Liver (tissue), 9 donors: ENCODE results near the gene CD46. TPM values are rescaled to one million over a fixed set of nuclear protein-coding genes. Genes with fewer than 3 reads are reported as not detected.

Experiments
- DNase-seq: peaks from one replicate; pipeline ENCODE4 v3.0.0-alpha.2; 2017; ENCODE audit warnings: low spot score
- H3K27ac ChIP-seq, 2 donors: one replicate each; pipeline ENCODE4 v1.7.0; 2013; ENCODE audit warnings: inconsistent platforms in 2 of 2, low read length in 2 of 2, control low read depth in 1 of 2, low read depth in 1 of 2, mild to moderate bottlenecking in 1 of 2
- H3K27me3 ChIP-seq, 4 donors: one replicate each; pipeline versions ENCODE4 v1.6.1 to v1.7.0; 2013; ENCODE audit warnings: low read length in 3 of 4, inconsistent platforms in 1 of 4, mild to moderate bottlenecking in 1 of 4, moderate library complexity in 1 of 4; ENCODE audit not compliant: control insufficient read depth in 4 of 4, insufficient read depth in 4 of 4
- H3K36me3 ChIP-seq, 4 donors: one replicate each; pipeline versions ENCODE4 v1.6.1 to v1.7.0; 2013; ENCODE audit warnings: low read length in 3 of 4, mild to moderate bottlenecking in 3 of 4, low read depth in 1 of 4, moderate library complexity in 1 of 4; ENCODE audit not compliant: control insufficient read depth in 4 of 4, insufficient read depth in 3 of 4
- H3K4me1 ChIP-seq, 4 donors: one replicate each; pipeline versions ENCODE4 v1.6.1 to v1.7.0; 2013; ENCODE audit warnings: low read length in 3 of 4, mild to moderate bottlenecking in 3 of 4, moderate library complexity in 1 of 4; ENCODE audit not compliant: control insufficient read depth in 4 of 4, insufficient read depth in 4 of 4
- H3K4me3 ChIP-seq, 3 donors: one replicate each; pipeline versions ENCODE4 v1.6.1 to v1.7.0; 2013; ENCODE audit warnings: low read length in 3 of 3, control low read depth in 1 of 3, low read depth in 1 of 3, mild to moderate bottlenecking in 1 of 3
- H3K9ac ChIP-seq, 2 donors: one replicate each; pipeline ENCODE4 v1.7.0; 2013; ENCODE audit warnings: low read length in 2 of 2, mild to moderate bottlenecking in 2 of 2, moderate library complexity in 2 of 2, control low read depth in 1 of 2, low read depth in 1 of 2
- H3K9me3 ChIP-seq, 4 donors: one replicate each; pipeline versions ENCODE4 v1.6.1 to v1.7.0; 2013; ENCODE audit warnings: low read length in 3 of 4; ENCODE audit not compliant: control insufficient read depth in 4 of 4
- ATF3 ChIP-seq: IDR thresholded peaks from 2 replicates; pipeline ENCODE4 v1.6.1; 2016; ENCODE audit warnings: antibody characterized with exemption
- CTCF ChIP-seq: fragments of 150-350 bp; IDR thresholded peaks from 2 replicates; pipeline ENCODE4 v1.5.1; 2017; ENCODE audit warnings: improper control_type of control experiment, low read depth, low read length; ENCODE audit not compliant: missing input control
- EGR1 ChIP-seq, 2 donors: IDR thresholded peaks; 2 replicates each; pipeline ENCODE4 v1.6.1; 2016 to 2018; ENCODE audit warnings: antibody characterized with exemption in 2 of 2, low read depth in 2 of 2
- FOXA1 ChIP-seq: IDR thresholded peaks from 2 replicates; pipeline ENCODE4 v1.6.1; 2016; ENCODE audit warnings: antibody characterized with exemption
- FOXA2 ChIP-seq: IDR thresholded peaks from 2 replicates; pipeline ENCODE4 v1.6.1; 2016; ENCODE audit warnings: antibody characterized with exemption
- GABPA ChIP-seq, 2 donors: IDR thresholded peaks in 1 of 2; conservative IDR thresholded peaks in 1 of 2; 2 replicates each; pipeline ENCODE4 v1.6.1; 2016; ENCODE audit warnings: antibody characterized with exemption in 2 of 2, mild to moderate bottlenecking in 1 of 2, moderate library complexity in 1 of 2
- HNF4A ChIP-seq, 2 donors: conservative IDR thresholded peaks; 2 replicates each; pipeline ENCODE4 v1.6.1; 2016; ENCODE audit warnings: antibody characterized with exemption in 2 of 2, mild to moderate bottlenecking in 2 of 2
- HNF4G ChIP-seq: IDR thresholded peaks from 2 replicates; pipeline ENCODE4 v1.6.1; 2016; ENCODE audit warnings: antibody characterized with exemption
- JUND ChIP-seq, 2 donors: IDR thresholded peaks; 2 replicates each; pipeline ENCODE4 v1.6.1; 2016; ENCODE audit warnings: antibody characterized with exemption in 2 of 2
- MAX ChIP-seq: IDR thresholded peaks from 2 replicates; pipeline ENCODE4 v1.6.1; 2016; ENCODE audit warnings: antibody characterized with exemption
- NR2F2 ChIP-seq: IDR thresholded peaks from 2 replicates; pipeline ENCODE4 v1.6.1; 2016; ENCODE audit warnings: antibody characterized with exemption
- RAD21 ChIP-seq, 2 donors: IDR thresholded peaks; 2 replicates each; pipeline ENCODE4 v1.6.1; 2016; ENCODE audit warnings: antibody characterized with exemption in 2 of 2, mild to moderate bottlenecking in 2 of 2
- REST ChIP-seq: IDR thresholded peaks from 2 replicates; pipeline ENCODE4 v1.6.1; 2016; ENCODE audit warnings: antibody characterized with exemption, mild to moderate bottlenecking
- RXRA ChIP-seq, 2 donors: IDR thresholded peaks; 2 replicates each; pipeline ENCODE4 v1.6.1; 2017 to 2018; ENCODE audit warnings: antibody characterized with exemption in 2 of 2, mild to moderate bottlenecking in 1 of 2
- SP1 ChIP-seq: IDR thresholded peaks from 2 replicates; pipeline ENCODE4 v1.6.1; 2018; ENCODE audit warnings: antibody characterized with exemption, mild to moderate bottlenecking
- TAF1 ChIP-seq: conservative IDR thresholded peaks from 2 replicates; pipeline ENCODE4 v1.6.1; 2016; ENCODE audit warnings: antibody characterized with exemption, mild to moderate bottlenecking
- YY1 ChIP-seq: IDR thresholded peaks from 2 replicates; pipeline ENCODE4 v1.6.1; 2016; ENCODE audit warnings: antibody characterized with exemption, mild to moderate bottlenecking
- ZBTB33 ChIP-seq: IDR thresholded peaks from 2 replicates; pipeline ENCODE4 v1.6.1; 2016; ENCODE audit warnings: antibody characterized with exemption
- WGBS: extraction: QIAGEN DNeasy Blood & Tissue Kit; methylation state at CpG from one replicate; pipeline ENCODE4 v1.1.7; 2013; 5-methylcytosine and 5-hydroxymethylcytosine counted together
- polyA plus RNA-seq, 2 donors: library from polyadenylated mRNA; stranded (reverse) in 1 of 2; unstranded in 1 of 2; fragments of 200-250 nt in 1 of 2; fragments of >200 nt in 1 of 2; fragmentation: Nextera tagmentation in 1 of 2; extraction: Ambion mirVana in 1 of 2; gene quantifications; one replicate each; pipeline versions ENCODE4 v1.2.1 to v1.2.3, GENCODE V29; 2013 to 2015
- total RNA-seq, 2 donors: library from RNA; depleted of rRNA; stranded (reverse); fragments of >200 nt; gene quantifications; one replicate each; pipeline ENCODE4 v1.2.3, GENCODE V29; 2014
- donor health status: healthy.
- donor health status: healthy.
- donor health status: healthy.
- donor health status: healthy.
- donor health status: healthy.

The CD46 gene
- total RNA-seq = 100 to 1,000 TPM; 118 to 123 TPM
- polyA plus RNA-seq = 100 to 1,000 TPM in 1 of 2 donors, 10 to 100 TPM in 1; 71.3 to 177 TPM

GRCh38 chr1:207751790-207752455, at the start of gene CD46:
CD46 (plus strand) TSS chr1:207752054; CDS start chr1:207752213, 159 bp downstream.
- H3K27me3 ChIP-seq = no peaks in the 10 kb centered on the region
- H3K9ac ChIP-seq = peak within 1 kb of the TSS; percentile 86 to 92
- TF ChIP-seq NR2F2 = peak; percentile 85
- TF ChIP-seq TAF1 = no peak
- TF ChIP-seq REST = peak; percentile 81
- TF ChIP-seq JUND (IDR thresholded peaks at IDR 0.05) = peak in 1 of 2 donors; percentile 13
- no peak for TF ChIP-seq FOXA2
- TF ChIP-seq YY1 = peak; percentile 43
- peak in 1 of 2 donors; percentile 83 for TF ChIP-seq GABPA (IDR thresholded peaks at IDR 0.05 in 1 of 2, conservative IDR thresholded peaks at IDR 0.05 in 1 of 2)
- no peak for TF ChIP-seq ATF3
- TF ChIP-seq RXRA (IDR thresholded peaks at IDR 0.05) = peak; percentile 41 to 55
- peak; percentile 76 for TF ChIP-seq SP1
- peak; percentile 13 for TF ChIP-seq CTCF
- TF ChIP-seq RAD21 (IDR thresholded peaks at IDR 0.05) = no peak
- no peak for TF ChIP-seq FOXA1
- H3K36me3 ChIP-seq = no peaks in the 10 kb centered on the region
- H3K27ac ChIP-seq = peak within 1 kb of the TSS; percentile 97 to 98
- peak within 1 kb of the TSS; percentile 71 to 97 (median 90) for H3K4me3 ChIP-seq
- H3K4me1 ChIP-seq = peaks cover 5 to 37% (median 28%) of the 10 kb centered on the region in 4 donors
- peak; percentile 95 for DNase-seq
- WGBS = under 1% methylated on average over 55 of the region's 55 CpGs
- H3K9me3 ChIP-seq = no peaks in the 10 kb centered on the region

- WGBS = 88% methylated on average over 1 of the region's 1 CpG
- DNase-seq = no peak
- TF ChIP-seq MAX (no peak), CTCF (no peak), FOXA2 (no peak), EGR1 (IDR thresholded peaks at IDR 0.05; ENCODE audit: low read depth in 2 of 2) (no peak), ZBTB33 (no peak), TAF1 (no peak), FOXA1 (no peak), RXRA (IDR thresholded peaks at IDR 0.05) (no peak), RAD21 (IDR thresholded peaks at IDR 0.05) (no peak), HNF4G (no peak), YY1 (no peak), JUND (IDR thresholded peaks at IDR 0.05) (no peak), HNF4A (conservative IDR thresholded peaks at IDR 0.05) (no peak), SP1 (no peak), NR2F2 (no peak)
These were observed 49.5 kb upstream of the CD46 start for GRCh38 chr1:207702317-207702716.

More at GRCh38 chr1:207702317-207702716, 49.5 kb upstream of the CD46 start:
- H3K9ac ChIP-seq = no peak overlapping the region
- no peaks in the 10 kb centered on the region for H3K36me3 ChIP-seq
- H3K4me3 ChIP-seq = no peak overlapping the region
- H3K4me1 ChIP-seq = no peaks in the 10 kb centered on the region
- H3K9me3 ChIP-seq = no peaks in the 10 kb centered on the region
- no peaks in the 10 kb centered on the region for H3K27me3 ChIP-seq
- no peak overlapping the region for H3K27ac ChIP-seq
